GM21576 (cell line): Measurements from ENCODE around the gene ADAMTSL4.

Source experiments
- ATAC-seq: cut with Tn5 transposase; IDR thresholded peaks from one replicate; pipeline ENCODE4 v1.9.1; 2021; ENCODE audit warnings: mild to moderate bottlenecking, moderate library complexity; ENCODE audit not compliant: unreplicated experiment

The ADAMTSL4 gene

GRCh38 chr1:150532860-150533259, 16.3 kb upstream of the ADAMTSL4 start:
- ATAC-seq = no peak

GRCh38 chr1:150534002-150534401, 15.2 kb upstream of the ADAMTSL4 start:
- no peak for ATAC-seq

- no peak for ATAC-seq
Observed at GRCh38 chr1:150535511-150536287, 13.5 kb upstream of the ADAMTSL4 start.

GRCh38 chr1:150536836-150537731, 12.1 kb upstream of the ADAMTSL4 start:
- ATAC-seq = no peak

GRCh38 chr1:150537732-150538684, 11.2 kb upstream of the ADAMTSL4 start:
- no peak for ATAC-seq

GRCh38 chr1:150543500-150544143, 5.6 kb upstream of the ADAMTSL4 start:
- no peak for ATAC-seq

- no peak for ATAC-seq
Observed at GRCh38 chr1:150544204-150544603, 5.0 kb upstream of the ADAMTSL4 start.

- no peak for ATAC-seq
Observed at GRCh38 chr1:150545486-150546032, 3.6 kb upstream of the ADAMTSL4 start.

GRCh38 chr1:150546294-150546937, 2.8 kb upstream of the ADAMTSL4 start:
- no peak for ATAC-seq

- ATAC-seq = no peak
Observed at GRCh38 chr1:150548324-150548631, 930 bp upstream of the ADAMTSL4 start.

- no peak for ATAC-seq
Observed at GRCh38 chr1:150549496-150550221, 451 bp downstream of the ADAMTSL4 start.

GRCh38 chr1:150550222-150551050, 1.2 kb downstream of the ADAMTSL4 start:
- ATAC-seq = no peak

- ATAC-seq = no peak
Observed at GRCh38 chr1:150551051-150551783, 2.0 kb downstream of the ADAMTSL4 start.

GRCh38 chr1:150551784-150552127, 2.5 kb downstream of the ADAMTSL4 start:
- no peak for ATAC-seq

GRCh38 chr1:150552128-150552910, 3.1 kb downstream of the ADAMTSL4 start:
- no peak for ATAC-seq

- ATAC-seq = no peak
Observed at GRCh38 chr1:150552911-150553289, 3.7 kb downstream of the ADAMTSL4 start.
